ENCODE results near the gene WWOX.

DNA sequence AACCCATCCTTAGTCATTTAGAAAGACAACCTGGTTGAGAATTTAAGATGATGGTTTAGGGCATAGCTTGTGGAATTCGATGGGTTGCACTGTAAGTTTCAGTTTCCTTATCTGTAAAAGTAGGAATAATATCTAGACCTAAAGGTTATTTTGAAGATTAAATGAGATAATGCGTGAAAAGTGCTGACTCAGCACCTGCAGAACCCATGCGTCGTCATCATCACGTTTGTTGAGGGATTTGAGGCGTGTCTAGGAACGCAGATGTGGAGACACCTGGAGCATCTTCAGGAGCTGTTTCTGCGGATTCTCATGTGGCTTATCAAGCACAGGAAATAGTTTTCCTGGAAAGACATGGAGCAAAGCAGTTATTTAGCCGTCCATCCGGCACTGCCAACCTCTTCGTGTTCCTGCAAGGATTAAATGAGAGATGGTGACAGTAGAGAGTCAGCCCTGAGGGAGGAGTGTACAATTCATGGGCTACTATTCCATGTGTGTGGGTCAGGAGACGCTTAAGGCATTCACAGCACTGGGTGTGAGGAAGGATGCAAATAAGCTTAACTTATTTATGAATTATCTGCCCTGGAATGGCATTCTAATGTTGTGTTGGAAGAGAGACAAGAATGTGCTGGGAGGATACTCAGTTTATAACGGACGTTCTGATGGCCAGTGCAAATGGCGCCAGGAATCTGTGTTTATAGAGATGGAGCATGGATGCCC is 965.0 kb downstream of the WWOX start:
- TF ChIP-seq, protein P1, sequence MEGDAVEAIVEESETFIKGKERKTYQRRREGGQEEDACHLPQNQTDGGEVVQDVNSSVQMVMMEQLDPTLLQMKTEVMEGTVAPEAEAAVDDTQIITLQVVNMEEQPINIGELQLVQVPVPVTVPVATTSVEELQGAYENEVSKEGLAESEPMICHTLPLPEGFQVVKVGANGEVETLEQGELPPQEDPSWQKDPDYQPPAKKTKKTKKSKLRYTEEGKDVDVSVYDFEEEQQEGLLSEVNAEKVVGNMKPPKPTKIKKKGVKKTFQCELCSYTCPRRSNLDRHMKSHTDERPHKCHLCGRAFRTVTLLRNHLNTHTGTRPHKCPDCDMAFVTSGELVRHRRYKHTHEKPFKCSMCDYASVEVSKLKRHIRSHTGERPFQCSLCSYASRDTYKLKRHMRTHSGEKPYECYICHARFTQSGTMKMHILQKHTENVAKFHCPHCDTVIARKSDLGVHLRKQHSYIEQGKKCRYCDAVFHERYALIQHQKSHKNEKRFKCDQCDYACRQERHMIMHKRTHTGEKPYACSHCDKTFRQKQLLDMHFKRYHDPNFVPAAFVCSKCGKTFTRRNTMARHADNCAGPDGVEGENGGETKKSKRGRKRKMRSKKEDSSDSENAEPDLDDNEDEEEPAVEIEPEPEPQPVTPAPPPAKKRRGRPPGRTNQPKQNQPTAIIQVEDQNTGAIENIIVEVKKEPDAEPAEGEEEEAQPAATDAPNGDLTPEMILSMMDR (IDR thresholded peaks at IDR 0.05), result no peak
- TF ChIP-seq POLR2A (IDR thresholded peaks at IDR 0.05), result no peak
- TF ChIP-seq EP300 (IDR thresholded peaks at IDR 0.05), result no peak

All from gastroesophageal sphincter (tissue), 3 donors.